Measurements from ENCODE around the gene AATF. TPM values are rescaled to one million over a fixed set of nuclear protein-coding genes. Genes with fewer than 3 reads are reported as not detected.

The AATF gene
- polyA plus RNA-seq, 1 experiment = 16.7 TPM

DNA sequence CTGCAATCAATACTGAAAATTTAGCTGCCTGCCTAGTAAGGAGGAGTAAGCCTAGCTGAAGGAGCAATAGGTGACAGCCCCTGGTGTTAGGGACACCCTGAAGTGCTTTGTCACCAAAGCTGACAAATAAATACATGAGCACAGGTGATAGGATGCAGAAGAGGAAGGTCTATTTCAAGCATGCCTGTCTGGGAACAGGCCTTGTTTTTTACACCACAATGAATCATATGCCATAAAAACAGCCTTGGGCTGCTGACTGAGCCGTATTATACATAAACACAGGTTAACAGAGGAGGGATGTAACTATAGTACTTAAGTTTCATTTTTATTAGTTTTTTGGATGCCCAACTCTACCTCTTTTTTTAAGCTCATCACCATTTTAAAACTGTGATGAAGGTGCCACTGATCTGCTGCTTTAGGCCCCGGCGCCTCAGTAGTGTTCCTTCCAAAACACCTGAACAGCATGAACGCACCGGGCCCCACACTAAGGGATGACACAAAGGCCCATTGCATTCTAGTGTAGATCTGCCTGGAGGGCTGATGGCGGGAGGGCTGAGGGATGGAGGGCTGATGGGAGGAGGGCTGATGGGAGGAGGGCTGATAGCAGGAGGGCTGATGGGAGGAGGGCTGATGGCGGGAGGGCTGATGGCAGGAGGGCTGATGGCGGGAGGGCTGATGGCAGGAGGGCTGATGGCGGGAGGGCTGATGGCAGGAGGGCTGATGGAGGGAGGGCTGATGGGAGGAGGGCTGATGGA is 150.3 kb downstream of the AATF start:
- Histone ChIP-seq H3K4me3 (ENCODE audit: low read depth, low read length) (no peak overlapping the region), H3K27me3 (ENCODE audit: control insufficient read depth, insufficient read depth, low read length) (no peaks in the 10 kb centered on the region), H3K36me3 (ENCODE audit: control insufficient read depth, insufficient read depth, low read length) (peaks cover 15% of the 10 kb centered on the region)
- no peak for TF ChIP-seq CTCF (IDR thresholded peaks at IDR 0.05; ENCODE audit: insufficient read depth, low read depth, low read length)
- ChIA-PET CTCF (interaction anchor here (1.2 kb wide), 1 partner anchor 10 kb away, joined by 4 read pairs; no protein-coding TSS in a partner anchor), POLR2A (no interaction called here)
- DNase-seq (ENCODE audit: low read depth) = peak; percentile 27

- DNase-seq (ENCODE audit: low read depth) = peak; percentile 1
Observed at GRCh38 chr17:37100231-37100630, 151.5 kb downstream of the AATF start.

GRCh38 chr17:37101306-37101705 is 152.6 kb downstream of the AATF start:
- CTCF ChIA-PET = no interaction called here
- POLR2A ChIA-PET = no interaction called here
- H3K36me3 ChIP-seq (ENCODE audit: control insufficient read depth, insufficient read depth, low read length) = peaks cover 10% of the 10 kb centered on the region
- TF ChIP-seq CTCF (IDR thresholded peaks at IDR 0.05; ENCODE audit: insufficient read depth, low read depth, low read length) = no peak
- DNase-seq (ENCODE audit: low read depth) = no peak
- no peak overlapping the region for H3K4me3 ChIP-seq (ENCODE audit: low read depth, low read length)
- no peaks in the 10 kb centered on the region for H3K27me3 ChIP-seq (ENCODE audit: control insufficient read depth, insufficient read depth, low read length)

More at GRCh38 chr17:37100231-37100630, 151.5 kb downstream of the AATF start:
- TF ChIP-seq CTCF (IDR thresholded peaks at IDR 0.05; ENCODE audit: insufficient read depth, low read depth, low read length) = no peak
- H3K27me3 ChIP-seq (ENCODE audit: control insufficient read depth, insufficient read depth, low read length) = no peaks in the 10 kb centered on the region
- peaks cover 15% of the 10 kb centered on the region for H3K36me3 ChIP-seq (ENCODE audit: control insufficient read depth, insufficient read depth, low read length)
- H3K4me3 ChIP-seq (ENCODE audit: low read depth, low read length) = no peak overlapping the region
- POLR2A ChIA-PET = no interaction called here
- CTCF ChIA-PET = no interaction called here

DNA sequence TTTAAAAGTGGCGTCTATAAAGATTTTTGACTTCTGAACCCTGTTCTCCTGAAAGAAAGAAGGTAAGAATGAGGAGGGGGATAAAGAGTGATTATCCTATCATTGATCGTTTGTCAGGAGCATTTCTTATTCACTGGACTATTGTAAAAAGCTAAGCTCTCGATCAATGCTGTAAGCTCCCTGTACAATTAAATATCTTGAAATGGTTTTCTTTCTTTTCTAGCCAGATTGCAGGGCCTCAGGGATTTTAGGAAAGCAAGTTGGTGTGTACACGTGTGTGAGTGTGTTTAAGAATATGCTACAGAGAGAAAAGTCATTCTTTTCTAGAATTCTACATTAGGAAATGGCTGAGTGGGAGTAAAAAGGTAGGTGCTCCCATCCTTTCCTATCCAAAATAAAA is 154.5 kb downstream of the AATF start:
- Histone ChIP-seq H3K36me3 (ENCODE audit: control insufficient read depth, insufficient read depth, low read length) (peaks cover 3% of the 10 kb centered on the region; the same call in 1 of the 2 replicates), H3K27me3 (ENCODE audit: control insufficient read depth, insufficient read depth, low read length) (no peaks in the 10 kb centered on the region), H3K4me3 (ENCODE audit: low read depth, low read length) (no peak overlapping the region)
- TF ChIP-seq CTCF (IDR thresholded peaks at IDR 0.05; ENCODE audit: insufficient read depth, low read depth, low read length) = no peak
- ChIA-PET POLR2A (no interaction called here), CTCF (interaction anchor here (1.3 kb wide), 1 partner anchor 8 kb away, joined by 3 read pairs; no protein-coding TSS in a partner anchor)
- DNase-seq (ENCODE audit: low read depth) = no peak

DNA sequence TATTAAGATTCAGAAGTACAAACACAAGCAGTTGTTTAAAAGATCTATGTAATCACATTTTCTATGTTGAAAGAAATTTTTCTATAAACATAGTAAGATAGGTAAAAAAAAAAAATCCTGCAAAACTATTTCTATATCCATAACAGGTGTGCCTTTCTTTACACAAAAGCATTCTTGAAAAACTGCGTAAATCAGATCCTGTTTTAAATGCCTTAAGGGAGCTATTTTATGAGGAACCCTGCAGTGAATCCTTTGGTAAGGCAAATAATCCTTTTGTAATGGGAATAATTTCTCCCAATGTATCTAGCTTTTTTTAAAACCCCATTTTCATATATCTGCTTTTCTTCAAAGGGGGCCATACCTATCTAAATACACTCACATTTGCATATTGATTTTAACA is 157.3 kb downstream of the AATF start:
- no peak for TF ChIP-seq CTCF (IDR thresholded peaks at IDR 0.05; ENCODE audit: insufficient read depth, low read depth, low read length)
- ChIA-PET POLR2A (no interaction called here), CTCF (no interaction called here)
- no peak for DNase-seq (ENCODE audit: low read depth)
- H3K36me3 ChIP-seq (ENCODE audit: control insufficient read depth, insufficient read depth, low read length) = peaks cover 3% of the 10 kb centered on the region; the same call in 1 of the 2 replicates
- no peaks in the 10 kb centered on the region for H3K27me3 ChIP-seq (ENCODE audit: control insufficient read depth, insufficient read depth, low read length)
- no peak overlapping the region for H3K4me3 ChIP-seq (ENCODE audit: low read depth, low read length)

Small RNAs within 50 kb of the gene (small RNA-seq; reads per million reads assigned to genes)
- not detected for gene AC243773.2 (ENCODE audit: insufficient read length, low read depth, low replicate concordance)
- not detected for gene MIR2909 (ENCODE audit: insufficient read length, low read depth, low replicate concordance)

Other genes starting within 250 kb of the AATF start
- not detected in 2 replicates for gene LHX1, start 11.5 kb upstream of the AATF start, polyA plus RNA-seq (2011; rRNA removed)

Data from BJ (cell line).